NCI-H510A treated with DMSO at 0.1 percent for 48 hours (cell line): Measurements from ENCODE around the gene KLF17.

Experiments
- DNase-seq: peaks from one replicate; lab custom pipeline; 2025; lab: John Stamatoyannopoulos, UW

Gene KLF17, protein sequence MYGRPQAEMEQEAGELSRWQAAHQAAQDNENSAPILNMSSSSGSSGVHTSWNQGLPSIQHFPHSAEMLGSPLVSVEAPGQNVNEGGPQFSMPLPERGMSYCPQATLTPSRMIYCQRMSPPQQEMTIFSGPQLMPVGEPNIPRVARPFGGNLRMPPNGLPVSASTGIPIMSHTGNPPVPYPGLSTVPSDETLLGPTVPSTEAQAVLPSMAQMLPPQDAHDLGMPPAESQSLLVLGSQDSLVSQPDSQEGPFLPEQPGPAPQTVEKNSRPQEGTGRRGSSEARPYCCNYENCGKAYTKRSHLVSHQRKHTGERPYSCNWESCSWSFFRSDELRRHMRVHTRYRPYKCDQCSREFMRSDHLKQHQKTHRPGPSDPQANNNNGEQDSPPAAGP

DNA sequence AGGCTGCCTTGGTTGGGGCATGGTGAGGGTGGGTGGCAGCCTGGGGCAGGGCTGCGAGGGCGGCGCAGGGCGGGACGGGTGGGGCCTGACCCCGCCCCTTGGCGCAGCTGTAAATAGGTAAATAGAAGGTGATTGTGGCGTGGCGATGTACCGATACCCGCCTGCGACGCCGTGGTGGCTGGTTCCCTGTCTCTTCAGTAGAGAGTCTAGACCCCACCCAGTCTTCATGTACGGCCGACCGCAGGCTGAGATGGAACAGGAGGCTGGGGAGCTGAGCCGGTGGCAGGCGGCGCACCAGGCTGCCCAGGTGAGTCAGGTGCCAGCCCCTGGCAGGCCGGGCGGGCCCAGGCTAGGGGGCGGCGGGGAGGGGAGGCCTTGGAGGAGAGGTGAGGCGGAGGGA is at the start of gene KLF17:
Gene KLF17 (plus strand): TSS at position 140 of the 400 bp plus-strand sequence. CDS start 87 bp downstream, at position 227.
- no peak for DNase-seq

DNA sequence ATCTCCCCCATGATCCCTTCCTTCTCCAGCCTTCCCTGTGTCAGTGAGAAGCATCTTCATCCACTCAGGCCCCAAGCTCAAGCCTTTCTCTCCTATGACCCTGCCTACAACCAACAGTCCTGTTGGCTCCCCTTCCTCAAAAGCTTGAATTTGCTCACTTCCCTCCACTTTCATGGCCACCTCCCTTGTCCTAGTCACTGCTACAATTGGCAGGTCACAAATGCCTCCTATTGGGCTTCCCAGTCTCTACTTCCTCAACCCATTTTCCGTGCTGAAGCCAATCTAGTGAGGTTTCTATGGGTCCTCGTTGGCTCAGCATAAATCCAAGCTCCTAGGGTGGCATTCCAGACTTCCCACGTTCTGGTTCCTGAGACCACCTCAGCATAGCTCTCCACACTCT is 47.2 kb upstream of the KLF17 start:
- DNase-seq, result no peak

DNA sequence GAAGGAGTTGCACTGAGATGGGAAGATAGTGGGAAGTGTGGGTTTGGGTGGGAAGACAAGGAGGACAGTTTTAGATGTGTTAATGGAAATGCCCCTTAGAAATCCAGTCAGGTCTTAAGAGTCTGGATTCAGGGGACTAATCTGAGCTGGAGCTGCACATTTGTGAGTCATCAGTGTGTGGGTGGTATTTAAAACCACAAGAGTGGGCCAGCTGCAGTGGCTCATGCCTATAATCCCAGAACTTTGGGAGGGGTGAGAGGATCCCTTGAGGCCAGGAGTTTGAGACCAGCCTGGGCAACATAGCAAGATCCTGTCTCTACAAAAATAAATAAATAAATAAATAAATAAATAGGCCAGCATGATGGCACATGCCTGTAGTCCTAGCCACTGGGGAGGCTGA is 46.4 kb upstream of the KLF17 start:
- DNase-seq, result no peak

DNA sequence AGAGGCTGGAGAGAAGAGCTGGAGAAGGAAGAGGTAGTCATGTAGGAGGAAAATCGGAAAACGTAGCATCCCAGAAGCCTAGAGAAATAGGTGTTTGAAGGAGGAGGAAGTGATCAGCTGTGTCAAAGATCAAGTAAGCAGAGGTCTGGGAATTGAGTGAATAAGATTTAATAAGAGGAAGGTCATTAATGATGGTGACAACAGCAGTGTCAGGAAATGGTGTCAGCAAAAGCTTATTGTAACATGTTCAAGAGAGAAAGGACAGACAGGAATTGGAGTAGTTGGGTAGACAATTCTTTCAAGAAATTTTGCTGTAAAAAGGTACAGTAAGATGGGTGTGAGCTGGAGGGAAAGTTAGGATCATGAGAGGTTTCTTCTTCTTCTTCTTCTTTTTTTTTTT is 45.8 kb upstream of the KLF17 start:
- no peak for DNase-seq

DNA sequence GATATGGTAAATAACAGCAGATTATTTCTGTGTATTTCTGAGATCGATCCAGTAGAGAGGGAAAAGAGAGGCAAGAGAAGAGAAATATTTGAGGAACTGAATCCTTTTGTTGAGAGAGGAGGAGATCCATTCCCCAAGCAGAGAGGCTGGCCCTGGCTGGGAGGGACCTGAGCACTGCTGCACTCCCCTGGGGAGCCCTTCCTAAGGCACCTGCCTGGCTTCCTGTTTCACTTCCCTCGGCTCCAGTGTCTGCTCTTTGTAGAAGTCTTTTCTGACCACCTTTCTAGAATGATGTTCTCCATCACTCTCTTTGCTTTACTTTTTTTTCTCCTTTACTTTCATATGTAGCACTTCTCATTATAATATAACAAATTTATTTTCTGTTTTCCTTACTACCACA is 45.1 kb upstream of the KLF17 start:
- no peak for DNase-seq

DNA sequence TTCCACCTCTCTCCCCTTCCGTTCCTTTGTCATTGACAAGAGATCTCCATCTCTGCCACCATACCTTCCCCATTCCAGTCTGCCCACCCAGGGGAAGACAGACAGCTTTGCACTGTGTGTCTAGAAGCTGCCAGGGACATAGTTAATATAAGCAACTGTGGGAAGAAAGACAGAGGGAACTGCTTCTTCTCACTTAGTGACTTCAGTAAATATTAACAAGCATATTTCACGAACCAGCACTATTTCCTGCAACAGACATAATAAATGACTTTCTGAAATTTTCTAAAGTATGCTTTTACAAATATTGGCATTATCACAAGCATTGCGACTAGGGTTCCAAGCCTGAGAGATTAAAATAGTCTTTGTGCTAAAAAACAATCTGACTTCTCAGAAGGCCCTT is 44.2 kb upstream of the KLF17 start:
- no peak for DNase-seq

DNA sequence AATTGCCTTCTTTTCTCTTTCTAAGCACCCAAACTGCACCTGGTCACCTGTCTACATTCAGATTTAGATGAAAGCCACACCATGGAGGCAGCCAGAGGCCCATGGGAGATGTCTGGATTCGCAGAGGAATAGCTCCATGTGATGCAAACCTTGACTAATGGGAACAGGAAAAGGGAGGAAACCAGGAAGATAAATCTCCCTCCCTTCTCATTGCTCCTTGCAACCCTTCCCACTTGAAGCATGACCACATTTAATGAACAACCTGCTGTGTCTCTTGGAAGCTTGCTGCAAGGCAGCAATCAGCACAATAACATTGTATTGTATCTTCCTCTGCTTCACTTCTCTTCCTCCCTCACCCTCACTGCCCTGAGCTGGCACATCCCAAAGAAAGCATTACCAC is 42.6 kb upstream of the KLF17 start:
- DNase-seq, result no peak

DNA sequence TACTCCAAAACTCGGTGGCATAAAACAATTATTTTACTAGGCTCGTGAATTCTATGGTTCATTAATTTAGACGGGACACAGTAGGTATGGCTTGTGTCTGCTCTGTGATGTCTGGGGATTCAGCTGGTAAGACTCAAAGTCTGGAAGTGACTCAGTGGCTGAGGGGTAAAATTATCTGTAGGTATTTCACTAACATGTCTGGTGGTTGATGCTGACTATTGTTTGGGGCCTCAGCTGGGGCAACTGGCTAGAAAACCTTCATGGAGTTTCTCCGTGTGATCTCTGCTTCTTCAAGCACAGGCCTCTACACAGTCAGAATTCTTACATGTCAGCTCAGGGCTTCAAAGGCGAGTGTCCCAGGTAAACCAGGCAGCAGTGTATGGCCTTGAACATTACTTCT is 41.2 kb upstream of the KLF17 start:
- DNase-seq, result no peak

DNA sequence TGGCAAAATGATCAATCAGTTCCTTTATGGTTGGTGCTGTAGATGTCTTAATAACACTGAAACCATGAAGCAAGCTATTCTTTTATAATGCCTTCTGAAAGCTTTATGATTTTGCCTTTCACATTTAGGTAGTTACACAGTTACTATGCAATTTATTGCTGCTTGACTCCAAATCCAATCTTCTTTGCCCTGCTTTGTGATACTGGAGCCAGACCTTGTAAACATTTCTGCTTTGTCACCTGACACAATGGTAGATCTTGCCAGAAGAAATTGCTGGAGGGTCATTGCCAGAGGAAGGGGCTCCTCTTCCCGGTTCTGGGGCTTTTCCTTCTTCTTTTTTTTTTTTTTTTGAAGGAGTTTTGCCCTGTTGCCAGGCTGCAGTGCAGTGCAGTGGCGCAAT is 40.5 kb upstream of the KLF17 start:
- no peak for DNase-seq

DNA sequence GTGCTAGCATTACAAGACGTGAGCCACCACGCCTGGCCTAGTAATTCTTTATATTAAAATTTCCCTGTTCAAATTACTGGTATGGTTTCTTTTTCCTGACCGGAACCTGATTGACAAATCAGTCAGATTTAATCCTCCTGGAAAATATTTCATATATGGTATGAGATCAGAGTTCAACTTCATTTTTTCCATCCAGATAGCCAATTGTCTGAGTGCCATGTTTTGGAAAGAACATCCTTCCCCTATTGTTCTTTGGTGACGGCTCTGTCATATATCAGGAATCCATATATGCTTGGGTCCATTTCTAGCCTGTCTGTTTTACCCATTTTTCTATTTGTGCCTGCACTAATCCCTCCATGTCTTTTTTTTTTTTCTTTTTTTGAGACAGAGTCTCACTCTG is 39.1 kb upstream of the KLF17 start:
- DNase-seq, result no peak

DNA sequence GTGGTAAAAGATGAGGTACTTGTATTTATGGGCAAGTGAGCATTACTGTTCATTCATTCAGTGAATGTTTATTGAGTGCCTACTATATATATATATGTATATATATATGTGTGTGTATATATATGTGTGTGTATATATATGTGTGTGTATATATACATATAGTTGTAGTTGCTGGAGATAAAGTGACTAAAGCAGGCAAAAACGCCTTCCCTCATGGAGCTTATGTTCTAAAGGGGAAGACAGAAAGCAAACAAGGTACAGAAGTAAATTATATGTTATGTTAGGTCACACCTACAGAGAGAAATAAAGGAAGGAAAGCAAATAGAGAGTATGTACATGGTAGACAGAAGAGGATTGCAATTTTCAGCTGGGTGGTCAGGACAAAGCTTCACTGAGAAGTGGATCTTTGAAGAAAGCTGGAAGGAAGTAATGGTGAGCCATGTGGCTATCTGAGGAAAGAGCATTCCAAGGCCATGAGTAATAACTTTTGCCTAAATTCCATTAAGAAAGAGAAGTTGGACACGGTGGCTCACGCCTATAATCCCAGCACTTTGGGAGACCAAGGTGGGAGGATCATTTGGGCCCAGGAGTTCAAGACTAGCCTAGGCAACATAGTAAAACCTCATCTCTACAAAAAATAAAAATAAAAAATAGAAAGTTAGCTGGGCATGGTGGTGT is 33.5 kb upstream of the KLF17 start:
- no peak for DNase-seq

DNA sequence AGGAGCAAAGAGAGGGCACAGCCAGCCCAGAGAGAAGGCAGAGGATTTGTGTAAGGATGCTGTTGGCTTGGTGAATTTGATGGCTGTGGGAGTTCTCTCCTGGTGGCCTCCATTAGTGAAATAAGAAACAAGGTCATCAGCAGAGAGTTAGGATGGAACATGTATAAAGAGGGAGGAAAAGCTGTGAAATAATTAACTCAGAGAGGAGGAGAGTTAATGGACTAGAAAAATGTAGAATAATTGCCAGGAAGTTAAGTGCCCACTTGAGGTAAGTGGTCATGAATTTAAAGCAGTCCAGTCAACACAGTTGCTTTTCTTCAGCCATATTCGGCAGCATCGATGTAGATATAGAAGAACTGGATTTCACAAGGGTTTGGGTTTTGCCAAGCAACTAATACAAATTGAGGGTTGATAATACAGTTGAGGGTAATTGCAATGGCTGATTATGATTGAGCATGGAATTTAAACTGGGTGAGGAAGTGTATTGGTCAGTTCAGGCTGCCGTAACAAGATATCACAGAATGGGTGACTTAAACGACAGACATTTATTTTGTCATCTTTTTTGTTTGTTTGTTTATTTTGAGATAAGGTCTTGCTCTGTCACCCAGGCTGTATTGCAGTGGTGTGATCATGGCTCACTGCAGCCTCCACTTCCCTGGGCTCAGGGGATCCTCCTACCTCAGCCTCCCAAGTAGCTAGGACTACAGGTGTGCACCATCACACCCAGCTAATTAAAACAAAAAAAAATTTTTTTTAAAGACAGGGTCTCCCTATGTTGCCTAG is 31.7 kb upstream of the KLF17 start:
- DNase-seq, result peak; percentile 98

DNA sequence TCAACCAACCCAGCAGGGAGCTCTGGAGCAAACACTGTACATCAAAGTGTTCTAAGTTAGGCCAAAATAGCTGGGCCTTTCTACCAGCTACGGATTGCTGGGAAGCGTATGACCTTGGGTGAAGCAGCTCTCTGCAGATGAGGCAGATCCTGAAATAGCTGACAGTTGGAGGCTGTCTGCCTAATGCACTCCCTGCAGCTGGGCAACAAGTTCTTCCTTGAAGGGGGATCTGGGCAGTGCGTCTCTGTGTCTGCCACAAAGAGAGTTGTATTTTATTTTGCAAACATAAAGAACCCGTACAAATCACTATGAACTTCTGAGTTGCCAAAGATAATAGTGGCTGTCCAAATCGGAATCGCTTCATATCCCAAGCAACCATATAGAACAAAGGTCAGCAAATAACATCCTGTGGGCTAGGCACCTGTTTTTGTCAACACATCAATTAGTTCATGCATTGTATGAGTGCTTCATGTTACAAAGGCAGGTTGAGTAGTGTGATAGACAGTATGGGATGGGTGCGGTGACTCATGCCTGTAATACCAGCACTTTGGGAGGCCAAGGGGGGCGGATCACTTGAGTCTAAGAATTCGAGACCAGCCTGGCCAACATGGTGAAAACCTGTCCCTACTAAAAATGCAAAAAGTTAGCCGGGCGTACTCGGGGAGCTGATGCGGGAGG is 29.1 kb upstream of the KLF17 start:
- DNase-seq, result peak; percentile 87

DNA sequence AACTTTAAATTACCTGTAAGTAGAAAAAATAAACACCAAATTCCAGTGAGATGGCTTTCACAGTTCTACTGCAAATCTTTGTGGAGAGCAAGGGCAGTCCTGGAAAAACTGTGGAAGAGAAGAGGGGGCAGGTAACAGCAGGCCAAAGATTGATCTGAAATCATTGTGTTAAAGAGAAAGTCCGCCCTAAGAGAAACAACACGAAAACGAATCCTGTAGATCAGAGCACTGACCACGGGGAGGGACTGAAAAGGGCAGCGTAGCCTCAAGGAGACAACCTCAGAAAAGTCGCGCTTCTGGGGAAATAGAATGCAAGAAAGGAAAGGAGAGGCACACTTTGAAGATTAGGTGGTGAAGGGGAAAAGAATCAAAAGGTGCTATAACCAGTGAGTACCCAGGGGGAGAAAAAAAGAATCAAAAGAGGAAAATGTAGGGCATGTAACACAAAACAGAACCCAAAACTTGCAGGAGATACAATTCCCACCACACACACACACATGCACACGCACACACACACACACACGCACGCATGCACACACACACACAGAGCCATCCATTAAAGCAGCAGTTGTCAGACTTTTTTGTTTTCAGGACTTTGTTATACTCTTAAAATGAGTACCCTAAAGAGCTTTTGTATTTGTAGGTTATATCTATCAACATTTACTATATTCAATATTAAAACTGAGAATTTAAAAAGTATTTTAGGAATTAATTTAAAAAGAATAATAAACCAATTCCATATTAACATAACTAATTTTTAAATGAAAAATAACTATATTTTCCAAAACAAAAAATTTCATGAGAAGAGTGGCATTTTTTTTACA is 28.0 kb upstream of the KLF17 start:
- no peak for DNase-seq

DNA sequence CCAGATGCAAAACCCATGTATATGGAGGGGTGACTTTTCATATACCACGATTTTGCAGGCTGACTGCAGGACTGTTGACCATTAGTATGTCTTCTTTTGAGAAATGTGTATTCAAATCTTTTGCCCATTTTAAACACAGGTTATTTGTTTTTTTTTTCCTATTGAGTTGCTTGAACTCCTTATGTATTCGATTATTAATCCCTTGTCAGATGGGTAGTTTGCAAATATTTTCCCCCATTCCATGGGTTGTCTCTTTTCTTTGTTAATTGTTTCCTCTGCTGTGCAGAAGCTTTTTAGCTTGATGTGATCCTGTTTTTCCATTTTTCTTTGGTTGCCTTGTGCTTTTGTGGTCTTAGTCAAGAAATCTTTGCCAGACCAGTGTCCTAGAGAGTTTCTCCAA is 24.6 kb upstream of the KLF17 start:
- no peak for DNase-seq

DNA sequence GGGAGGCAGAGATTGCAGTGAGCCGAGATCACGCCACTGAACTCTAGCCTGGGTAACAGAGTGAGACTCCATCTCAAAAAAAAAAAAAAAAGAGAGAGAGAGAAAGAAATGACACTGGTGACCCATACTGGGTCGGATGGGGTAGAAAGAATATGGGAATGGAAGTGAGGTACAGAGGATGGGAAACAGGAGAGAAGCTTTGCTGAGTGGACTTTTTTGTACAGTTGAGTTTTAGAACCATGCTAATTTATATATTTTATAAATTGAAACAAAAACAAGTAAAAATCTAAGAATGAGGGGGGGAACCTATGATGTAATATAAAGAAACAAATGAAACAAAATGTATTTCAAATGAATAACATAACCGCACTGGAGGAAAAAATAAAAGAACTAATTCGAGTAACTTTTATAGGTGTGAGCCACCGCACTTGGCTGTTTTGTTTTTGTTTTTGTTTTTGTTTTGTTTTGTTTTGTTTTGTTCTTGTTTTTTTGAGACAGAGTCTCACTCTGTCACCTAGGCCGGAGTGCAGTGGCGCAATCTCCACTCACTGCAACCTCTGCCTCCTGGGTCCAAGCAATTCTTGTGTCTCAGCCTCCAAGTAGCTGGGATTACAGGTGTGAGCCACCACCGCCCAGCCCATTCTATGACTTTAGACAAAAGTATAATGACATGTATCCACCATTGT is 18.3 kb upstream of the KLF17 start:
- no peak for DNase-seq

DNA sequence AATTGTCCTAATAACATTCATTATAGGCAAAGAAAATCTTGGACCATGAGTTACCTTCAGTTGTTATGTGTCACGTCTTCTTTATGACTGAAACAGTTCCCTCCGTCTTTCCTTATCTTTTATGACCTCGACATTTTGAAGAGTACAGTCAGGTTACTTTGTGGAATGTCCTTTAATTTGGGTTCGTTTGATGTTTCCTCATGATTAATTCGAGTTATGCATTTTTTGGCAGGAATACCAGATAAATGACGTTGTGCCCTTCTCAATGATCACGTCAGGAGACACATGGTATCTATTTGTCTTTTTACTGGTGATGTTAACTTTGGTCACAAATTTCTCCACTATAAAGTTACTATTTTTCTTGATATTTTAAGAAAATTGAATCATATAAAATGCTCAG is 17.3 kb upstream of the KLF17 start:
- no peak for DNase-seq

DNA sequence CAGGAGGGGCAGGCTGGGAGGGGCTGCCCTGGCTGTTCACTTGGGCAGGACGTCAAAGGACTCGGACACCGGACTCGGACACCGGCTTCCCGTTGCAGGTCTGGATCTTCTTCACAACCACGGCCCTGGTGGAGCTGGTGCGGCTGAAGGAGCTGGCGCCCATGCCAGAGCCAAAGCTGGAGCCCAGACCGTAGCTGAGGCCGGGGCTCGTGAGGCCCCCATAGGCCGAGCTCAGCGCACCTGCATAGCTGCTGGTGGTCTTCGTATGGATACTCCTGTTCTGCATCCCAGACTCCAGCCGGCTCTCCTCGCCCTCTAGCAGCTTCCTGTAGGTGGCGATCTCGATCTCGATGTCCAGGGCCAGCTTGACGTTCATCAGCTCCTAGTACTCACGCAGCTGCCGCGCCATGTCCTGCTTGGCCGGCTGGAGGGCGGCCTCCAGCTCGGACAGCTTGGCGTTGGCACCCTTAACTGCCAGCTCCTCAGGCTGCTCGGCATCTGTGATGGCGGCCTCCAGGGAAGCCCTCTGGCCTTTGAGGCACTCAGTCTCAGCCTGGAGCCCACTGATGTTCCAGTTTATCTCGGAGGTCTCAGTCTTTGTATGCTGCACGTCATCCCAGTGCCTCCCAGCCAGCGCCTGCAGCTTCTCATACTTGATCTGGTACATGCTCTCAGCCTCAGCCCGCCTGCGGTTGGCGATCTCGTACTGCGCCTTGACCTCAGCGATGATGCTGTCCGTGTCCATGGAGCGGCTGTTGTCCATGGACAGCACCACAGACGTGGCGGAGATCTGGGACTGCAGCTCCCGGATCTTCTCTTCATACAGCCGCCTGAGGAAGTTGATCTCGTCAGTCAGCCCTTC is 15.1 kb upstream of the KLF17 start:
- DNase-seq, result peak; percentile 62

DNA sequence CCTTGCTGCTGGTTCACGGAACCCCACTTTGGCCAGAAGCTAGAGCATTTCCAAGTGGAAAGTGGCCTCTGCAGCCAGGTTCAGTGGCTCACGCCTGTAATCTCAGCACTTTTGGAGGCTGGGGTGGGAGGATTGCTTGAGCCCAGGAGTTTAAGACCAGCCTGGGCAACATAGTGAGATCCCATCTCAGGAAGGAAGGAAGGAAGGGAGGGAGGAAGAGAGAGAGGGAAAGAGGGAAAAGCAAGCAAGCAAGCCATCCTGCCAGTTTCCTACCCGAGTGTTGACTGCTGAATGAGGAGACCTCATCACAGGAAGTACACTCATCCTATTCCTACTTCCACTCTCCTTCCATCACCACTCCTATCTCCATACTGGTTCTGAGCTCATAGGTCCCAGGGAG is 12.8 kb upstream of the KLF17 start:
- DNase-seq, result no peak

DNA sequence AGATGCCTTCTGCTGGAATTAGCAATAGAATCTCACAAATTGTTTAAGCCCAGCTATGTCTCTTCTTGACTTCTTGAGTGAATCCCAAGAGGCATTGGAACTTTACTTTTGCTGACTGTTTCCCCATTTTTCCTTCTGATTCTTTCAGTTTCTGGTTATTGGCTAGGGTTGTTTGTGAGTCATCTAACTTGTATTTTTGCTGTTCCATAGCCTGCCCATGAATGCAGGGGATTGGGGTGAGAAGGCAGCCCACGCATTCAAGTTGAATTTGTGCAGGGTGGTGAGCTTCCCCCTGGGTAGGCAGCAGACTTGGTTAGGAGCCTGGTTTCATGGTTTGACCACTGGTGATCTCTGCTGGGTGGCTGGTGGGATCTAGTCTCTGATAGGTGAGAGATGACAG is 10.4 kb upstream of the KLF17 start:
- DNase-seq, result no peak
